OCI-LY1 (cell line): ENCODE data around the gene OR5AP2.
"Not testable (repeated sequence)": the region's sequence is repeated elsewhere in the genome, so short reads cannot be mapped to it uniquely, and the experiment has no call there.

Source experiments
- H2AFZ ChIP-seq: fragments of 200-600 bp; sonication (generic), shearing (Covaris generic); 2 replicates; pipeline ENCODE4 v1.6.0; 2014; ENCODE audit warnings: antibody characterized with exemption, mild to moderate bottlenecking, low read length
- H3F3A ChIP-seq: fragments of 200-600 bp; sonication (generic), shearing (Covaris generic); 2 replicates; pipeline ENCODE4 v1.6.0; 2014; ENCODE audit warnings: mild to moderate bottlenecking, antibody characterized with exemption, low read length, moderate library complexity; ENCODE audit not compliant: insufficient read depth
- H3K27ac ChIP-seq: fragments of 200-600 bp; sonication (generic); 2 replicates; pipeline ENCODE4 v1.5.1; 2014; ENCODE audit warnings: low read length, mixed run types, mild to moderate bottlenecking, low read depth; ENCODE audit not compliant: poor library complexity, severe bottlenecking
- H3K27me3 ChIP-seq: fragments of 200-600 bp; sonication (generic); 2 replicates; pipeline ENCODE4 v1.6.0; 2014; ENCODE audit warnings: antibody characterized with exemption, mild to moderate bottlenecking, low read length, moderate library complexity; ENCODE audit not compliant: insufficient read depth
- H3K36me3 ChIP-seq: fragments of 200-600 bp; sonication (generic); 2 replicates; pipeline ENCODE4 v1.6.1; 2014; ENCODE audit warnings: mild to moderate bottlenecking, antibody characterized with exemption, low read length, moderate library complexity, mixed read lengths; ENCODE audit not compliant: insufficient read depth
- H3K4me1 ChIP-seq: fragments of 200-600 bp; sonication (generic); 2 replicates; pipeline ENCODE4 v1.5.1; 2014; ENCODE audit warnings: mild to moderate bottlenecking, low read length, moderate library complexity; ENCODE audit not compliant: insufficient read depth, severe bottlenecking
- H3K4me2 ChIP-seq: fragments of 200-600 bp; sonication (generic), shearing (Covaris generic); 2 replicates; pipeline ENCODE4 v1.6.1; 2014; ENCODE audit warnings: low read length
- H3K4me3 ChIP-seq: fragments of 200-600 bp; sonication (generic); 2 replicates; pipeline ENCODE4 v1.5.1; 2014; ENCODE audit warnings: low read length, low read depth, mild to moderate bottlenecking, mixed read lengths; ENCODE audit not compliant: poor library complexity, severe bottlenecking
- H3K79me2 ChIP-seq: fragments of 200-600 bp; shearing (Covaris generic); 2 replicates; pipeline ENCODE4 v1.6.1; 2016; ENCODE audit warnings: mixed run types, low read length, mixed read lengths; ENCODE audit not compliant: insufficient read depth
- H3K9ac ChIP-seq: fragments of 200-600 bp; sonication (generic), shearing (Covaris generic); 2 replicates; pipeline ENCODE4 v1.6.1; 2014; ENCODE audit warnings: mild to moderate bottlenecking, low read length, mixed read lengths
- H3K9me2 ChIP-seq: fragments of 200-600 bp; sonication (generic), shearing (Covaris generic); 2 replicates; pipeline ENCODE4 v1.6.1; 2014; ENCODE audit warnings: low read depth, mild to moderate bottlenecking, low read length, mixed read lengths
- H3K9me3 ChIP-seq: fragments of 200-600 bp; shearing (Covaris generic); 2 replicates; pipeline ENCODE4 v1.6.1; 2014; ENCODE audit warnings: low read length, mixed read lengths
- H4K20me1 ChIP-seq: fragments of 200-600 bp; sonication (generic), shearing (Covaris generic); 2 replicates; pipeline ENCODE4 v1.6.0; 2016; ENCODE audit warnings: mild to moderate bottlenecking, low read length; ENCODE audit not compliant: insufficient read depth
- CTCF ChIP-seq: fragments of 200-600 bp; sonication (generic), shearing (Covaris generic); IDR thresholded peaks from 2 replicates; pipeline ENCODE4 v1.5.1; 2017; ENCODE audit warnings: mild to moderate bottlenecking, antibody characterized with exemption, low read length, moderate library complexity, mixed read lengths
- EZH2 ChIP-seq: fragments of 200-600 bp; sonication (generic), shearing (Covaris generic); IDR thresholded peaks from 2 replicates; pipeline ENCODE4 v1.8.0; 2017; ENCODE audit warnings: borderline replicate concordance, mixed run types, mild to moderate bottlenecking, antibody characterized with exemption, low read length, moderate library complexity, mixed read lengths

The OR5AP2 gene

DNA sequence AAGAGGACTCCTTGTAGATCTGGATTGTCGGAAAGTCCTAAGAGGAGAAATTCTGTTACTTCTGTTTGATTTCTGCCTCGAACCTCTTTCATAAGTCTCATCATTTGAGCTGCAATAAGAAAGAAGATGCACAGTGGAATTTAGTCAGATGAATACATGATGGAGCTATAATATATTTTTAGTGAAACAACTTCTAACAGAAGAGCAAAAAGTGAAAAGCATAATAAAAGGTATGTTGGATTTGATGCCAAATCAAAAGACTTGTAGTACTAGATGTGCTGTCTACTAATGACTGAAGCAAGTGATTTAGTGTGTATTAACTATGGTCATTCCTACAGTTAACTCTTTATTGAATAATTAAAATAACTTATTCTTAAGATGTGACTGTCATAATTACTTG lies at the start of gene OR5AP2:
OR5AP2 (minus strand) TSS at position 101 of the 400 bp plus-strand sequence; CDS start at position 101, 0 bp downstream.
- Histone ChIP-seq H3K27me3 (no peaks in the 10 kb centered on the region), H3K27ac (no peak within 1 kb of the TSS), H3K9ac (no peak within 1 kb of the TSS), H3F3A (no peaks in the 10 kb centered on the region), H3K79me2 (no peaks in the 10 kb centered on the region), H4K20me1 (no peaks in the 10 kb centered on the region), H3K9me3 (no peaks in the 10 kb centered on the region), H3K4me2 (no peak within 1 kb of the TSS), H3K4me1 (no peaks in the 10 kb centered on the region), H3K4me3 (no peak within 1 kb of the TSS), H3K9me2 (no peaks in the 10 kb centered on the region), H2AFZ (no peak within 1 kb of the TSS), H3K36me3 (no peaks in the 10 kb centered on the region)
- no peak for TF ChIP-seq CTCF
- TF ChIP-seq EZH2: no peak

DNA sequence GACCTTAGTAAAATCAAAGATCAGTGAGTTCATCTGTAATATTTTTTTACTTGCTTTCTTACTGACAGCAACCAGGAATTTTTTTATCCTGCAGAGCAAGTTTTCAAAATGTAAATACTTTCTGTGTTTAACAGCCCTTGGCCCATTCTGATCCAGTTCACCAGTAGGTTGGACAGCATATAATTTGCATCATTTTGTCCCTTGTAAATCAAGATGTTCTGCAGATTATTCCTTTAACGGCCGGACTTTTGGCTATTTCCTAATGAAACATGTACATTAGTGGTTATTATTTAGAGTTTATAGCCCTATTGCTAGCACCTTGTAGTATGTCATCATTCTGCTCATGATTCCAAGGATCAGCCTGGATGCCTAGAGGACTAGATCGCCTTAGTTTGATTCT lies 48.9 kb upstream of the OR5AP2 start:
- not testable (repeated sequence) for H3K4me3 ChIP-seq, H3K9me2 ChIP-seq, H3K4me2 ChIP-seq, H2AFZ ChIP-seq, H3F3A ChIP-seq, H3K4me1 ChIP-seq, H3K9ac ChIP-seq, H3K36me3 ChIP-seq, H4K20me1 ChIP-seq, H3K27me3 ChIP-seq, H3K9me3 ChIP-seq, H3K79me2 ChIP-seq, H3K27ac ChIP-seq

DNA sequence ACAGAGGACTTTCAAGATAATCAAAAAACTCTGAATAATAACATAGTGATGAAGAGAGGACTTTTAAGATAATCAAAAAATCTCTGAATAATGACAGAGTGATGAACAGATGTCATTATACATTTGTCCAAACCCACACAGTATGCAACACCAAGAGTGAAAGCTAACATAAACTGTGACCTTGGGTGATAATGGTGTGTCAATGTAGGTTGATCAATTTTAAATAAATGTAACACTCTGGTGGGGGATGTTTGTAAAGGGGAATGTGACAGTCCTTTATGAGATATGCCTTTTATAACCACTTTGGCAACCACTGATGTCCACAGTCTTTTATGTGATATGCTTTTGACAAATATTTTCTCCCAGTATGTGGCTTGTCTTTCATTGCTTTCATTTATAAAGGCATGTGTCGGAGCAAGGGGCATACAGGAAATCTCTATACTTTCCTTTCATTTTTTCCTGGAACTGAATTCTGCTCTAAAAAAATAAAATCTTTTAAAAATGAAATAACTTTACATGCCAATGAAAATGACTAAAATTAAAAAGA lies 46.4 kb upstream of the OR5AP2 start:
- H3F3A ChIP-seq: no peaks in the 10 kb centered on the region
- TF ChIP-seq CTCF: no peak
- no peaks in the 10 kb centered on the region for H4K20me1 ChIP-seq
- H3K27ac ChIP-seq: no peak overlapping the region
- no peaks in the 10 kb centered on the region for H3K4me1 ChIP-seq
- no peaks in the 10 kb centered on the region for H3K79me2 ChIP-seq
- no peak overlapping the region for H2AFZ ChIP-seq
- no peaks in the 10 kb centered on the region for H3K36me3 ChIP-seq
- no peak overlapping the region for H3K4me3 ChIP-seq
- H3K27me3 ChIP-seq: no peaks in the 10 kb centered on the region
- H3K9ac ChIP-seq: no peak overlapping the region
- H3K9me3 ChIP-seq: no peaks in the 10 kb centered on the region
- H3K4me2 ChIP-seq: no peak overlapping the region
- H3K9me2 ChIP-seq: no peaks in the 10 kb centered on the region

- no peak overlapping the region for H3K4me3 ChIP-seq
- no peak overlapping the region for H3K9ac ChIP-seq
- no peaks in the 10 kb centered on the region for H3F3A ChIP-seq
- H3K9me2 ChIP-seq: no peaks in the 10 kb centered on the region
- H3K79me2 ChIP-seq: no peaks in the 10 kb centered on the region
- no peaks in the 10 kb centered on the region for H3K36me3 ChIP-seq
- no peaks in the 10 kb centered on the region for H3K27me3 ChIP-seq
- H4K20me1 ChIP-seq: no peaks in the 10 kb centered on the region
- no peak overlapping the region for H3K27ac ChIP-seq
- H3K9me3 ChIP-seq: no peaks in the 10 kb centered on the region
- no peak overlapping the region for H2AFZ ChIP-seq
- no peak overlapping the region for H3K4me2 ChIP-seq
- TF ChIP-seq CTCF (no peak), EZH2 (no peak)
- H3K4me1 ChIP-seq: no peaks in the 10 kb centered on the region
Measured at GRCh38 chr11:56670984-56671383, 28.7 kb upstream of the OR5AP2 start.
